Measurements from ENCODE around the gene PDE11A.

GRCh38 chr2:177727577-177728398 lies 344.8 kb downstream of the PDE11A start:
- no peak for TF ChIP-seq POLR2AphosphoS5 (IDR thresholded peaks at IDR 0.05)
- TF ChIP-seq, protein P1, sequence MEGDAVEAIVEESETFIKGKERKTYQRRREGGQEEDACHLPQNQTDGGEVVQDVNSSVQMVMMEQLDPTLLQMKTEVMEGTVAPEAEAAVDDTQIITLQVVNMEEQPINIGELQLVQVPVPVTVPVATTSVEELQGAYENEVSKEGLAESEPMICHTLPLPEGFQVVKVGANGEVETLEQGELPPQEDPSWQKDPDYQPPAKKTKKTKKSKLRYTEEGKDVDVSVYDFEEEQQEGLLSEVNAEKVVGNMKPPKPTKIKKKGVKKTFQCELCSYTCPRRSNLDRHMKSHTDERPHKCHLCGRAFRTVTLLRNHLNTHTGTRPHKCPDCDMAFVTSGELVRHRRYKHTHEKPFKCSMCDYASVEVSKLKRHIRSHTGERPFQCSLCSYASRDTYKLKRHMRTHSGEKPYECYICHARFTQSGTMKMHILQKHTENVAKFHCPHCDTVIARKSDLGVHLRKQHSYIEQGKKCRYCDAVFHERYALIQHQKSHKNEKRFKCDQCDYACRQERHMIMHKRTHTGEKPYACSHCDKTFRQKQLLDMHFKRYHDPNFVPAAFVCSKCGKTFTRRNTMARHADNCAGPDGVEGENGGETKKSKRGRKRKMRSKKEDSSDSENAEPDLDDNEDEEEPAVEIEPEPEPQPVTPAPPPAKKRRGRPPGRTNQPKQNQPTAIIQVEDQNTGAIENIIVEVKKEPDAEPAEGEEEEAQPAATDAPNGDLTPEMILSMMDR (IDR thresholded peaks at IDR 0.05 in 8 of 11, conservative IDR thresholded peaks at IDR 0.05 in 3 of 11): no peak
- TF ChIP-seq POLR2A (IDR thresholded peaks at IDR 0.05): no peak
